Tibial artery (tissue), 4 donors: ENCODE data around the gene BMP6.

Experiments used
- DNase-seq, 2 donors: peaks; one replicate each; pipeline ENCODE4 v3.0.0-alpha.2; 2019
- H3K27ac ChIP-seq, 2 donors: fragments of 200-600 bp; sonication (generic) in 1 of 2; 1 replicate in 1 of 2; 2 replicates in 1 of 2; pipeline ENCODE4 v1.5.1; 2018 to 2019; ENCODE audit warnings: mild to moderate bottlenecking in 1 of 2
- H3K27me3 ChIP-seq, 2 donors: fragments of 200-600 bp; sonication (generic) in 1 of 2; one replicate each; pipeline versions ENCODE4 v1.5.1 to v1.6.0; 2016 to 2019
- H3K36me3 ChIP-seq, 3 donors: fragments of 200-600 bp; sonication (generic) in 2 of 3; one replicate each; pipeline ENCODE4 v1.5.1; 2016 to 2019; ENCODE audit warnings: mild to moderate bottlenecking in 2 of 3
- H3K4me1 ChIP-seq, 4 donors: fragments of 200-600 bp; sonication (generic) in 2 of 4; 1 replicate in 3 of 4; 2 replicates in 1 of 4; pipeline ENCODE4 v1.5.1; 2016 to 2019
- H3K4me3 ChIP-seq, 2 donors: fragments of 200-600 bp; sonication (generic) in 1 of 2; 1 replicate in 1 of 2; 2 replicates in 1 of 2; pipeline ENCODE4 v1.5.1; 2018 to 2019; ENCODE audit warnings: mild to moderate bottlenecking in 2 of 2
- H3K9me3 ChIP-seq, 3 donors: fragments of 200-600 bp; sonication (generic) in 1 of 3; one replicate each; pipeline ENCODE4 v1.5.1; 2016 to 2019
- intact Hi-C: fragments of 100-400 bp; cut with DNase I; formaldehyde crosslinking; loops from one replicate; pipeline ENCODE4 v1.15.0; 2023; ENCODE audit warnings: low total_unique reads
- TF ChIP-seq, protein P1 (sequence below), 2 experiments: fragments of 200-600 bp in 1 of 2; fragments of 450-650 bp in 1 of 2; IDR thresholded peaks; one replicate each; pipeline ENCODE4 v1.5.1; 2017 to 2019; ENCODE audit warnings: antibody characterized with exemption in 2 of 2, mild to moderate bottlenecking in 1 of 2, moderate library complexity in 1 of 2

The BMP6 gene

DNA sequence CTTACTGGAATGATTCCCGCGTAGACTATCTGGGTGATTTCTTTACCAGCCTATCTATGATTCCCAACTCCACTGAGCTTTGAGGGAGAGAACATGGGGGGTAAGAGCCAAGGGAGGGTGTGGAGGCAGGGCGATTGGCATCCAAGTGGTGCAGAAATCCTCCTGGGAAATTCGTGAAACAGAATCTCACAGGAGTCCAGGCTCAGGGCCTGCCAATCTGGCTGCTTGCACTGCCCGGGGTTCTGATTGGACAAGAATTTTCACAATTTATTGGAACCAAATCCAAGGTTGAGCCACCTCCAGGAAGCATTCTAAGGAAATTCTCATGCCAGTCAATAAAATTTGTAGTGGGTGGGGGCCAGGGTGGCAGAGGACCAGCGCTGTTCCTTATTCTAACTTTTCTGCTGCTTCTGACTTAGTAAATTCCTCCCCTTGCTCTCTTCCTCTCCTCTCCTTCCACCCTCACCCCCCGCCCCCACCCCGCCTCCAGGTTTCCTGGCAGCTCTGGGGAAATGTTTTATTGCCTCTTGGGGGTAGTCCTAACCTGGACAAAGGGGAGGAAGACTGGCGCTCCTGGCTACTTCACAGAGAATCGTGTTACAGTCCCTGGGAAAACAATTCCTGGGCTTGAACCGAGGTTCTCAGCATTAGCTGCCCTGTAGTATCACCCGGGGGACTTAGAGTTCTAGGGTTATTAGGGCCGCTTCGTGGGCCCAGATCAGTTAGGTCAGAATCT lies 3.1 kb downstream of the BMP6 start:
- Histone ChIP-seq H3K4me1 (peaks cover 0 to 41% (median 33%) of the 10 kb centered on the region in 4 donors), H3K36me3 (no peaks in the 10 kb centered on the region), H3K27me3 (peaks cover 0 to 68% of the 10 kb centered on the region in 2 donors), H3K4me3 (peak overlapping the region; percentile 50 to 66), H3K9me3 (no peaks in the 10 kb centered on the region), H3K27ac (peak overlapping the region in 1 of 2 donors; percentile 31)
- TF ChIP-seq, protein P1, sequence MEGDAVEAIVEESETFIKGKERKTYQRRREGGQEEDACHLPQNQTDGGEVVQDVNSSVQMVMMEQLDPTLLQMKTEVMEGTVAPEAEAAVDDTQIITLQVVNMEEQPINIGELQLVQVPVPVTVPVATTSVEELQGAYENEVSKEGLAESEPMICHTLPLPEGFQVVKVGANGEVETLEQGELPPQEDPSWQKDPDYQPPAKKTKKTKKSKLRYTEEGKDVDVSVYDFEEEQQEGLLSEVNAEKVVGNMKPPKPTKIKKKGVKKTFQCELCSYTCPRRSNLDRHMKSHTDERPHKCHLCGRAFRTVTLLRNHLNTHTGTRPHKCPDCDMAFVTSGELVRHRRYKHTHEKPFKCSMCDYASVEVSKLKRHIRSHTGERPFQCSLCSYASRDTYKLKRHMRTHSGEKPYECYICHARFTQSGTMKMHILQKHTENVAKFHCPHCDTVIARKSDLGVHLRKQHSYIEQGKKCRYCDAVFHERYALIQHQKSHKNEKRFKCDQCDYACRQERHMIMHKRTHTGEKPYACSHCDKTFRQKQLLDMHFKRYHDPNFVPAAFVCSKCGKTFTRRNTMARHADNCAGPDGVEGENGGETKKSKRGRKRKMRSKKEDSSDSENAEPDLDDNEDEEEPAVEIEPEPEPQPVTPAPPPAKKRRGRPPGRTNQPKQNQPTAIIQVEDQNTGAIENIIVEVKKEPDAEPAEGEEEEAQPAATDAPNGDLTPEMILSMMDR (IDR thresholded peaks at IDR 0.05) = no peak
- intact Hi-C loops = loop anchor here (5.0 kb wide), 3 partner anchors 118 to 333 kb away; partner anchors contain the start of gene BLOC1S5
- no peak for DNase-seq

DNA sequence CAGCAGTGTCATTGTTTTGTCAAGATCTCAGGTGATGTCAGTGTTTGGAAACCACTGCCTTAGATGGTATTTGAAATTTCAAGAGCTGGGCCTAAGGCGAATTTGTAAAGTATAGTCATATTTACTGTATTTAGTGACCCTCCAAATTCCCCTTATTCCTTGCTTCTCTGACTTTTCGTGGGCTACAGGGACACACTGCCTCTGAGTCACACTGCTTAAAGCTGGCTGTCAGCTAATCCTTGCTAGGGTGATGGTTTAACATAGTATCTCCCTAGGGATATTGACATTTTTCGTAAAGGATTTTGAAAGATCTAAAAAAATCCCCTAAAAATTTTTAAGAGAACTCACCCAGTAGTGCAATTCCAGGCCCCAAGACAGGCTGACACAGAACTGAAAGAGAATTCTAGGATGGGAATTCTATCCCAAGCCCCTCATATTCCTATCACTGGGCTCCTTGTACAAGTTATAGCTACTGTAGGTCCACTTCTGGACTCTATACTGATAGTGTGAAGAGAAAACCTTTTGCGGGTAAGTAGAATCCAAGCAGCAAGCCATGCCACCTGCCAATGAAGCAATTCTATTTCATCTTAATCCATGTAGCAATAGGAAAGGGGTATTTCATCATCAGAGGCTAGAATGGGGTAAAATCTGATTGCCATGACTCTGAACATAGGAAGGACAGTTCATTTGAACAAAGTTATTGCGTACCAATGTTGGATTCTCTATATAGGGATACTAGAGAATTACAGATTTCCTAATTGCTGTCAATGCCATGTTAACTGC lies 4.3 kb downstream of the BMP6 start:
- TF ChIP-seq, protein P1 (IDR thresholded peaks at IDR 0.05) = no peak
- intact Hi-C loops = no loop called here
- Histone ChIP-seq H3K4me1 (peaks cover 0 to 41% (median 33%) of the 10 kb centered on the region in 4 donors), H3K36me3 (no peaks in the 10 kb centered on the region), H3K27me3 (peaks cover 0 to 71% of the 10 kb centered on the region in 2 donors), H3K27ac (peak overlapping the region in 1 of 2 donors; percentile 31), H3K4me3 (no peak overlapping the region), H3K9me3 (no peaks in the 10 kb centered on the region)
- no peak for DNase-seq

DNA sequence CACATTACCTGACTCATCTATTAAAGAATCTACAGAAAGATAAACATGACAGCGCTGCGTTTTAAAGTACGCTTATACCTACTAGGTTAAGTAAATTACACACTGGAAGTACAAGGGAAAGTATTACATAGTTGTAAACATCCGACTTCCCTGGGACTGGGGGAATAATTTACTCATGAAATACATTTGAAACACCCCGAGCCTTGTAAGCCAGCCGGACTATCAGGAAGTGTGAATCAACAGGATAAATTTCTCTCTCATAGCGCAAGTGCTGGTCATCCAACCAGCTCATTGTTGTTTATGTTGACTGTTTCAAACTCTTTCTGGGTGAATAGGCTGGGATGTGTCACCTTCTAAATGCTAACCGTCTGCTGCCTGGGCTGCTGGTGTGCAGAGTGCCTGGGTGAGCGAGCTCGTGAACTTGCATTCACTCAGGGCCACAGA lies 4.9 kb downstream of the BMP6 start:
- no peak overlapping the region for H3K27ac ChIP-seq
- peaks cover 0 to 36% (median 31%) of the 10 kb centered on the region in 4 donors for H3K4me1 ChIP-seq
- intact Hi-C loops = no loop called here
- H3K36me3 ChIP-seq = no peaks in the 10 kb centered on the region
- peaks cover 0 to 71% of the 10 kb centered on the region in 2 donors for H3K27me3 ChIP-seq
- no peak overlapping the region for H3K4me3 ChIP-seq
- TF ChIP-seq, protein P1 (IDR thresholded peaks at IDR 0.05) = no peak
- DNase-seq = no peak
- no peaks in the 10 kb centered on the region for H3K9me3 ChIP-seq

DNA sequence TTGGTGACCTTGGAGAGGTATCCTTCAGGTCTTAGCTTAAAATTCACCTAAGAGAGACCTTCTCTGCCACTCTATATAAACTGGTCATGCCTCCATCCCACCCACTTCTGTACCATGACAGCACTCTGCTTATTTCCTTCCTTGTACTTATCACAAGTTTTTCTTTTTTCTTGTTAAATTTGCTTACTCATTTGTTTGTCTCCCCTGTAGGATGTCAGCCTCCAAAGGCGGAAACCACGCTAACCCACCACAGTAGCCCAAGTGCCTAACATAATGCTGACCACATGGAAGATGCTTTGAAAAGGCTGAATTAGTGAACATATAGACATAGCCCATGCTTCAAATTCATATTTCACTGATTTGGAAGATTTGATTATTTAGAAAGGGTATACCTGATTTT lies 5.4 kb downstream of the BMP6 start:
- Histone ChIP-seq H3K4me3 (no peak overlapping the region), H3K36me3 (no peaks in the 10 kb centered on the region), H3K27me3 (peaks cover 0 to 69% of the 10 kb centered on the region in 2 donors), H3K27ac (no peak overlapping the region), H3K9me3 (no peaks in the 10 kb centered on the region), H3K4me1 (peaks cover 0 to 33% (median 28%) of the 10 kb centered on the region in 4 donors)
- intact Hi-C loops = no loop called here
- no peak for DNase-seq
- TF ChIP-seq, protein P1 (IDR thresholded peaks at IDR 0.05) = no peak

DNA sequence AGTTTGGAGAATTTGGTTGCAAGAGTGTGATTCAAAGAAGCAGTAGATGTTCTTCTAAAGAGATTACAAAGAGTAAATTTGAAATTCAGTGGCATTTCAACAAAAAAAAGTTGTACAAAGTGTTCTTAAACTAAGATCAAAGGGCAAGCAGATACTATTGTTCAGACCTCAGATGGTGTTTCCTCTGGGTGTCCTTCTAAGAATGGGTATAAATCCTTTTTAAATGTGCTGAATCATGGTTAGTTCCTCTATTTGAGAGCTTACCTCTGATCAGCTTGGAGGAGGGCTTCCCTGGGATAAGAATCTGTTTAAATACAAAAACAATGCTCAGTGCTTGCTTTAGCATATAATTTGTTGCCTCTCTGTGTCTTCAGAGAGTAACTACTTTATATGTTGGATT lies 6.3 kb downstream of the BMP6 start:
- TF ChIP-seq, protein P1 (IDR thresholded peaks at IDR 0.05) = no peak
- no peak overlapping the region for H3K27ac ChIP-seq
- no peaks in the 10 kb centered on the region for H3K9me3 ChIP-seq
- intact Hi-C loops = no loop called here
- DNase-seq = no peak
- no peaks in the 10 kb centered on the region for H3K36me3 ChIP-seq
- H3K27me3 ChIP-seq = peaks cover 0 to 67% of the 10 kb centered on the region in 2 donors
- H3K4me3 ChIP-seq = no peak overlapping the region
- peaks cover 0 to 23% (median 19%) of the 10 kb centered on the region in 4 donors for H3K4me1 ChIP-seq
